ENCODE data around the gene HAGHL.

DNA sequence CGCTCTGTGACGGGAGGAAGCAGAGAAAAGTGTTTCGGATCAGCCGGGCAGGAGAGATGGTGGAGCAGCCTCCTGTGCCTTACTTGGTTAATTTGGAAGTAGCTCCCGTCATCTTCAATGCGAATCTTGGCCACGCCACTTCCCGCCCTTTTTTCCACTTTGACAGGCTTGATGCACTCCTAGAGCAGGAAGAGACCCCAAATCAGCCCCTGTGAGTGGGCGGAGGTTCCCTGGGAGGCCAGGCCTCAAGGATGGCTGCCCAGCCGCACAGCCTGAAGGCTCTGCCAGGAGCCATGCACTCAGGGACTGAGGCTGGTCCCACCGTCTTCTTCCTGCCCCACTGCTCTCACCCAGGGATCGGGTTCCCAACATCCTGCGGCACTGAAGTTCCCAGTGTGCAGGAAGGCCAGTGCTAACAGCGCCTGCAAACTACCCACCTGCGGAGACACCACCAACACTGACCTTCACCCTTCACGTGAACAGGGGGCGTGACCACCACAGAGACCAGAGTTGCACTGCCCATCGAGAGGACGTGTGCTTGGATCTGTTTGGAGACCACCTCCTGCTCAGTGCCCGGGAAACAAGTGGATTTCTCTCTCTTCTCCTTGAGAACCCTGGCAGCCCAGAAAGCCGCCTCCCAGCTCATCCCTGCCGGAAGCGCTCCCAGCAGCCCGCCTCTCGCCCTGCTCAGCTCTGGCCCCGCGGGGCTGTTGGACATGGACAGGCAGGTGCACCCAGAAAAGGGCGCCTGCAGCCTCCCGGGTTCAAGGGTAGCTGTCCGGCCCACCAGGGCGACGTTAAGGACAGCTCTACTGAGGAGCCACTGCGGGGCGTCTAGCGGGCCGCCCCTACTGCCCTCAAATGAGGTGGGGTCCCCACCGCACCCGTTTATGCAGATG is 12.9 kb downstream of the HAGHL start:
- TF ChIP-seq, protein P1, sequence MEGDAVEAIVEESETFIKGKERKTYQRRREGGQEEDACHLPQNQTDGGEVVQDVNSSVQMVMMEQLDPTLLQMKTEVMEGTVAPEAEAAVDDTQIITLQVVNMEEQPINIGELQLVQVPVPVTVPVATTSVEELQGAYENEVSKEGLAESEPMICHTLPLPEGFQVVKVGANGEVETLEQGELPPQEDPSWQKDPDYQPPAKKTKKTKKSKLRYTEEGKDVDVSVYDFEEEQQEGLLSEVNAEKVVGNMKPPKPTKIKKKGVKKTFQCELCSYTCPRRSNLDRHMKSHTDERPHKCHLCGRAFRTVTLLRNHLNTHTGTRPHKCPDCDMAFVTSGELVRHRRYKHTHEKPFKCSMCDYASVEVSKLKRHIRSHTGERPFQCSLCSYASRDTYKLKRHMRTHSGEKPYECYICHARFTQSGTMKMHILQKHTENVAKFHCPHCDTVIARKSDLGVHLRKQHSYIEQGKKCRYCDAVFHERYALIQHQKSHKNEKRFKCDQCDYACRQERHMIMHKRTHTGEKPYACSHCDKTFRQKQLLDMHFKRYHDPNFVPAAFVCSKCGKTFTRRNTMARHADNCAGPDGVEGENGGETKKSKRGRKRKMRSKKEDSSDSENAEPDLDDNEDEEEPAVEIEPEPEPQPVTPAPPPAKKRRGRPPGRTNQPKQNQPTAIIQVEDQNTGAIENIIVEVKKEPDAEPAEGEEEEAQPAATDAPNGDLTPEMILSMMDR (conservative IDR thresholded peaks at IDR 0.05; ENCODE audit: low read depth, low read length): no peak
- no peak for TF ChIP-seq EZH2 (IDR thresholded peaks at IDR 0.05; ENCODE audit: borderline replicate concordance, low read depth, low read length, poor library complexity, severe bottlenecking)

Data from A673 (cell line).